Body of pancreas (tissue), 4 donors: ENCODE data around the gene LRRC7. TPM values are rescaled to one million over a fixed set of nuclear protein-coding genes. Genes with fewer than 3 reads are reported as not detected.

Experiments
- ATAC-seq: fragments of 150-250 bp; one replicate; pipeline ENCODE4 v1.9.1; 2016
- DNase-seq, 4 donors: peaks; one replicate each; pipeline ENCODE4 v3.0.0-alpha.2; 2019
- H3K27ac ChIP-seq, 4 donors: fragments of 200-600 bp; sonication (generic); 1 replicate in 3 of 4; 2 replicates in 1 of 4; pipeline versions ENCODE4 v1.5.1 to v1.6.1; 2016 to 2019; ENCODE audit warnings: mild to moderate bottlenecking in 1 of 4, mixed read lengths in 1 of 4, moderate library complexity in 1 of 4
- H3K27me3 ChIP-seq, 2 donors: fragments of 200-600 bp; sonication (generic); one replicate each; pipeline ENCODE4 v1.6.0; 2016; ENCODE audit warnings: mild to moderate bottlenecking in 1 of 2
- H3K36me3 ChIP-seq, 2 donors: fragments of 200-600 bp; sonication (generic); replicated peaks in 1 of 2; 2 replicates each; pipeline ENCODE4 v1.5.1; 2016; ENCODE audit warnings: low read depth in 2 of 2; ENCODE audit not compliant: insufficient read depth in 1 of 2
- H3K4me1 ChIP-seq: fragments of 200-600 bp; sonication (generic); one replicate; pipeline ENCODE4 v1.6.0; 2016
- H3K4me3 ChIP-seq, 2 donors: fragments of 200-600 bp; sonication (generic); 1 replicate in 1 of 2; 2 replicates in 1 of 2; pipeline ENCODE4 v1.5.1; 2016 to 2019
- H3K9me3 ChIP-seq, 3 donors: fragments of 200-600 bp; sonication (generic); 1 replicate in 2 of 3; 2 replicates in 1 of 3; pipeline ENCODE4 v1.5.1; 2016
- CTCF ChIP-seq, 7 experiments: fragments of 450-650 bp in 4 of 7; fragments of 200-600 bp in 3 of 7; sonication (generic) in 3 of 7; IDR thresholded peaks; one replicate each; pipeline ENCODE4 v1.5.1; 2016 to 2019; ENCODE audit warnings: antibody characterized with exemption in 7 of 7
- POLR2A ChIP-seq, 3 donors: fragments of 450-650 bp; IDR thresholded peaks; one replicate each; pipeline ENCODE4 v1.6.1; 2016; ENCODE audit warnings: antibody characterized with exemption in 3 of 3, mild to moderate bottlenecking in 2 of 3
- WGBS, 2 donors: methylation state at CpG; one replicate each; pipeline ENCODE4 v1.1.5; 2017; 5-methylcytosine and 5-hydroxymethylcytosine counted together
- intact Hi-C: fragments of 100-400 bp; cut with DNase I; formaldehyde crosslinking; loops from one replicate; pipeline ENCODE4 v1.15.1; 2023
- total RNA-seq, 2 donors: library from RNA; depleted of rRNA; stranded (reverse); fragments of >200 nt; gene quantifications; one replicate each; pipeline ENCODE4 v1.1.0, GENCODE V29; 2016

LRRC7 gene
- total RNA-seq, 2 donors from 2014 or later: 1.3 to 2.6 TPM

- DNase-seq (no peak), ATAC-seq (no peak)
- Histone ChIP-seq H3K9me3 (no peaks in the 10 kb centered on the region), H3K36me3 (no peaks in the 10 kb centered on the region), H3K27me3 (no peaks in the 10 kb centered on the region), H3K4me1 (no peaks in the 10 kb centered on the region), H3K4me3 (no peak overlapping the region), H3K27ac (no peak overlapping the region)
- intact Hi-C loops: no loop called here
- 53 to 73% methylated on average over 1 of the region's 1 CpG for WGBS, 2 donors
- no peak for TF ChIP-seq POLR2A (IDR thresholded peaks at IDR 0.05)
- no peak for TF ChIP-seq CTCF (IDR thresholded peaks at IDR 0.05)
These were observed 534.1 kb downstream of the LRRC7 start for GRCh38 chr1:70101774-70102173.

- Histone ChIP-seq H3K4me1 (no peaks in the 10 kb centered on the region), H3K4me3 (no peak overlapping the region), H3K27ac (no peak overlapping the region), H3K36me3 (no peaks in the 10 kb centered on the region), H3K9me3 (no peaks in the 10 kb centered on the region), H3K27me3 (no peaks in the 10 kb centered on the region)
- intact Hi-C loops: no loop called here
- no peak for DNase-seq
- no peak for ATAC-seq
- WGBS, 2 donors: 76 to 77% methylated on average over 1 of the region's 1 CpG
- TF ChIP-seq CTCF (IDR thresholded peaks at IDR 0.05): no peak
- TF ChIP-seq POLR2A (IDR thresholded peaks at IDR 0.05): no peak
These were observed 536.0 kb downstream of the LRRC7 start for GRCh38 chr1:70103770-70104169.

- Histone ChIP-seq H3K27me3 (no peaks in the 10 kb centered on the region), H3K4me1 (no peaks in the 10 kb centered on the region), H3K4me3 (no peak overlapping the region), H3K36me3 (no peaks in the 10 kb centered on the region), H3K27ac (no peak overlapping the region), H3K9me3 (no peaks in the 10 kb centered on the region)
- 88 to 96% methylated on average over 5 of the region's 5 CpGs for WGBS, 2 donors
- DNase-seq: no peak
- ATAC-seq: no peak
- intact Hi-C loops: no loop called here
- TF ChIP-seq POLR2A (IDR thresholded peaks at IDR 0.05) (no peak), CTCF (IDR thresholded peaks at IDR 0.05) (no peak)
These were observed 541.5 kb downstream of the LRRC7 start for GRCh38 chr1:70109241-70109640.

- WGBS, 2 donors: 74 to 77% methylated on average over 5 of the region's 5 CpGs
- H3K4me1 ChIP-seq: no peaks in the 10 kb centered on the region
- DNase-seq: no peak
- TF ChIP-seq POLR2A (IDR thresholded peaks at IDR 0.05) (no peak), CTCF (IDR thresholded peaks at IDR 0.05) (no peak)
- H3K27ac ChIP-seq: no peak overlapping the region
- no peaks in the 10 kb centered on the region for H3K9me3 ChIP-seq
- H3K27me3 ChIP-seq: no peaks in the 10 kb centered on the region
- intact Hi-C loops: no loop called here
- H3K4me3 ChIP-seq: no peak overlapping the region
- ATAC-seq: no peak
- no peaks in the 10 kb centered on the region for H3K36me3 ChIP-seq
These were observed 545.1 kb downstream of the LRRC7 start for GRCh38 chr1:70112838-70113237.

GRCh38 chr1:70115315-70115714 is 547.6 kb downstream of the LRRC7 start:
- ATAC-seq (no peak), DNase-seq (no peak)
- no peaks in the 10 kb centered on the region for H3K27me3 ChIP-seq
- no peaks in the 10 kb centered on the region for H3K4me1 ChIP-seq
- H3K27ac ChIP-seq: no peak overlapping the region
- intact Hi-C loops: no loop called here
- TF ChIP-seq POLR2A (IDR thresholded peaks at IDR 0.05) (no peak), CTCF (IDR thresholded peaks at IDR 0.05) (no peak)
- no peaks in the 10 kb centered on the region for H3K36me3 ChIP-seq
- H3K4me3 ChIP-seq: no peak overlapping the region
- H3K9me3 ChIP-seq: no peaks in the 10 kb centered on the region
- 79 to 81% methylated on average over 3 of the region's 3 CpGs for WGBS, 2 donors
